Sigmoid colon (tissue), 4 donors: ENCODE data around the gene VIPR2.

Experiments
- POLR2AphosphoS5 ChIP-seq, 4 donors: sonication (generic); formaldehyde crosslinking; IDR thresholded peaks; one replicate each; pipeline ENCODE4 v1.6.1; 2017; ENCODE audit warnings: antibody characterized with exemption in 4 of 4
- TF ChIP-seq, protein P1 (sequence below), 4 experiments: fragments of 450-650 bp in 3 of 4; fragments of 200-600 bp in 1 of 4; IDR thresholded peaks; one replicate each; pipeline ENCODE4 v1.5.1; 2016 to 2019; ENCODE audit warnings: antibody characterized with exemption in 4 of 4, mild to moderate bottlenecking in 3 of 4, moderate library complexity in 2 of 4

DNA sequence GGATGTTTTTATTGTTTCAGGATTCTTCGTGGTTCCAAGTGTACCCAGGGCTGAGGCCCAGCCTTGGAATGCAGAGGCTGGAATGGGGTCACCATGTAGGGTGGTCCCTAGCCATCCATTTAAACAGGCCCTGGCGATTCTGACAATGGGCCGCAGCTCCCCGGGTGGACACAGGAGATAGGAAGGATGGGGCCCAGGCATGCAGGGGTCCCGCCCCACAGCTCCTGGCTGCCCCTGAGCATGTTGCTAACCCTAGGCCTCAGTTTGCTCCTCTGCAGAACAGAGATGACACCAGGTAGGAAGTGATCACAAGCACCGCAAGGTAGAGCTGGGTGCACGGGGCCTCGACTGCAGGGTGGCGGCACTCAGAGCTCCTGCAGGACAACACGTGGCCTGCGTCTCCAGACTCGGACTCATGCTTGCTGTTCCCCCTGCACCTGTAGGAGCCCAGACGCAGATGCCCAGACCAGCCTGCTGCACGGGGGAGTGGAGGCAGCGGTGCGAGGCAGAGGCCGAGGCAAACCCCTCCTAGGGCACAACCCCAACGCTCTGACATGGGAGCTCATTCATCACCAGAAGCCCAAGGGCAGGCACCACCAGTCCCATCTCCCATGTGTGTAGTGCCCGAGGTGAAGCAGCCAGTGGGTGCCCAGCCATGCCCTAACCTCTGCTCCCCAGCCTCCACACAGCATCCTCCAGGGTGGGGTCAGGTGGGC, 25.5 kb downstream of the VIPR2 start:
- TF ChIP-seq, protein P1, sequence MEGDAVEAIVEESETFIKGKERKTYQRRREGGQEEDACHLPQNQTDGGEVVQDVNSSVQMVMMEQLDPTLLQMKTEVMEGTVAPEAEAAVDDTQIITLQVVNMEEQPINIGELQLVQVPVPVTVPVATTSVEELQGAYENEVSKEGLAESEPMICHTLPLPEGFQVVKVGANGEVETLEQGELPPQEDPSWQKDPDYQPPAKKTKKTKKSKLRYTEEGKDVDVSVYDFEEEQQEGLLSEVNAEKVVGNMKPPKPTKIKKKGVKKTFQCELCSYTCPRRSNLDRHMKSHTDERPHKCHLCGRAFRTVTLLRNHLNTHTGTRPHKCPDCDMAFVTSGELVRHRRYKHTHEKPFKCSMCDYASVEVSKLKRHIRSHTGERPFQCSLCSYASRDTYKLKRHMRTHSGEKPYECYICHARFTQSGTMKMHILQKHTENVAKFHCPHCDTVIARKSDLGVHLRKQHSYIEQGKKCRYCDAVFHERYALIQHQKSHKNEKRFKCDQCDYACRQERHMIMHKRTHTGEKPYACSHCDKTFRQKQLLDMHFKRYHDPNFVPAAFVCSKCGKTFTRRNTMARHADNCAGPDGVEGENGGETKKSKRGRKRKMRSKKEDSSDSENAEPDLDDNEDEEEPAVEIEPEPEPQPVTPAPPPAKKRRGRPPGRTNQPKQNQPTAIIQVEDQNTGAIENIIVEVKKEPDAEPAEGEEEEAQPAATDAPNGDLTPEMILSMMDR (IDR thresholded peaks at IDR 0.05) = no peak
- TF ChIP-seq POLR2AphosphoS5 (IDR thresholded peaks at IDR 0.05) = no peak
